ENCODE data around the gene LITAFD.
A peak's percentile ranks its signal among the peaks of the same experiment; 100 is the strongest.
"Not testable (repeated sequence)": the region's sequence is repeated elsewhere in the genome, so short reads cannot be mapped to it uniquely, and the experiment has no call there.

Gene LITAFD

DNA sequence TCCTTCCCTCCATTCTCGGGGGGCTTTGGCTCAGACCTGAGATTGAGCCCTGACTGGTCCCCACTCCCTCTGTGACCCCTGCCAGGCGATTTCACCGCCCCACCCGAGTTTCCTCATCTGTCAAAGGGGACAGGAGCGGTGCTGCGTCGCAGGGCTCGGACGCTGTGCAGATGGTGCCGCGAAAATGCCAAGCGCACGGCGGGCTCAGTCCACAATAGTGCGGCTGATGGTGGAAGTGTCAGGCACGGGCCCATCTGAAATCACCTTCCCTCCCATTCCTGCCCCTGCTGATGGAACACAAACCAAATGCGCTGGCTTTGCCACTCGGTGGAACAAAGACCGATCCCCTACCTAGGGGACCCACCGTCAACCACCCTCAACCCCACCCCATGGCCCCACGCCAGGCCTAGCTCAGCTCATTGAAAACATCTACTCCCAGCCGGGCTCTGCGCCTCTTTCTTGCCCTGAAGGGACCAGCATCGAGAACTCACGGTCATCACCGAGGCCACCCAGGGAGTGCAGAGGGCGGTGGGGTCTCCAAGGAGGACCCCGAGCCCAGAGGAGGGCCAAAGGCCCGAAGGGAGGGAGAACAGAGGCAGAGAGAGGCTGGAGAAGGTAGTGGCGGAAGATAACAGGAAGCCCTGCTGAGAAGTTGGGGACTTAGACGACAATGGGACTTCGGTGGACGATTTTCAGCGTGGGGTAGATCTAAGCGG lies 14.8 kb upstream of the LITAFD start:
- FAIRE-seq (no peak), DNase-seq (ENCODE audit: insufficient read length) (no peak)
- TF ChIP-seq TAF1 (IDR thresholded peaks at IDR 0.05; ENCODE audit: borderline replicate concordance, low read depth, low read length) (no peak), POLR2A (IDR thresholded peaks at IDR 0.05; ENCODE audit: low read depth, low read length) (peak; percentile 24; the same call in 1 of the 2 replicates)

DNA sequence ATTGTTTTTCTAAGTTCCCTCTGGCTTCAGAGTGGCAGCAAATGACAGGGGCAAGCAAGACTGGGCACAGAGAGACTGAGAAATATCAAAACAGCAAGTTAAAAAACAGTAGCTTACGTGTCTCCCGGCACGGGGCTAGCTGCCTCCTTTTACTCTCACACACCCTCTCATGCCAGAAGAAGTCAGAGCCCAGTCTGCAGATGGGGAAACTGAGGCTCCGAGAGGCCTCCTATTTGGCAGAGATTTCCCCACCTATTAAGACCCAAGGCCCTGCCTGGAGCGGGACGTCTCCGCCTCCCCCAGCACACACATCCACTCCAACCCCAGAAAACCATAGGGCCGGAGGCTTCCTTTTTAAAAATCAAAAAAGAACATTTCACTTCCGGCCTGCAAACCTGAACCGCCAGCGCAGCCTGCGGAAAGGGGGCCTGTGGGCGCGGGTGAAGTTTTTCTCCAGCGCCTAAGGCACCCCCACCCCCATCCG lies 14.2 kb upstream of the LITAFD start:
- no peak for FAIRE-seq
- TF ChIP-seq POLR2AphosphoS5 (IDR thresholded peaks at IDR 0.05; ENCODE audit: low read depth, low read length) (no peak), POLR2A (IDR thresholded peaks at IDR 0.05; ENCODE audit: low read depth, low read length) (no peak), TAF1 (IDR thresholded peaks at IDR 0.05; ENCODE audit: borderline replicate concordance, low read depth, low read length) (no peak)
- DNase-seq (ENCODE audit: insufficient read length), result no peak

DNA sequence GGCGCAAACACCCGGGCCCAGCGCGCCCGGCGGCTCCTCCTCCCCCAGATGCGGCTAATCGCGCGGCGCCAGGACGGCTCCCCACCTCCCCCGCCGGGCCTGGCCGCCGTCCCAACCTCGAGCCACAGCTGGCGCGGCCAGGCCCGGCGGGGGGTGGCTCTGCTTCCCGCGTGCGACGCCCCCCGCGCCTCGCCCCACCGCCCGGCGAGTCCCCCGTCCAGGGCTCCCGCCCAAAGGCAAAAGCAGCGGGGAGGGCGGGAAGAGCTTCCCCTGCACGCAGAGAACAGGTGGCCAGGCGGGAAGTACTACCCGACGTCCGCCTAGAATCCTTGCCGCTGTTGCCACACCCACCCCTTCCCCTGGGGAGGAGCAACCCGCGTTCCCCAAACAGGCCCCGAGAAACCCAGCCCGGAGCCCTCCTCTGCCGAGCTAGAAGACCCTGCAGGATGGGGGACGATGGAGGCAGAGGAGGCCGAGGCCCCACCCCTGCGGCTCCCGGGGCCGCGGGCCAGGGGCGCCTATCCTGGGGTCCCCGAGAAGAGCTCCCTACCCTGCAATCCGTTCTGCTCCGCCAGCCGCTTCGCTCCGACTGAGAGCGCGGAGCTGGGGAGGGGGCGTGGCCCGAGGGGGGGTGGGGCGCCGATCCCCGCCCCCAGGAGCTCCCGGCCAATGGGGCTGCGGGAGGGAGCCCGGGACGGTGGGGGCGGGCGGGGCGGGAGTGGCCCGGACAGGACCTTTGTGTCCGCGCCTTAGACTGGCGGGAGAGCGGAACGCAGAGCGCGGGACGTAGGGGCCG lies 13.5 kb upstream of the LITAFD start, which contains the start of gene CARHSP1:
Gene CARHSP1 (minus strand): TSS at position 591 of the 796 bp plus-strand sequence. CDS start 9,678 bp downstream, outside the sequence.
- peak; percentile 94 for DNase-seq (ENCODE audit: insufficient read length)
- FAIRE-seq, result peak; percentile 69
- TF ChIP-seq POLR2A (IDR thresholded peaks at IDR 0.05; ENCODE audit: low read depth, low read length) (peak; percentile 84), TAF1 (IDR thresholded peaks at IDR 0.05; ENCODE audit: borderline replicate concordance, low read depth, low read length) (peak; percentile 92), POLR2AphosphoS5 (IDR thresholded peaks at IDR 0.05; ENCODE audit: low read depth, low read length) (peak; percentile 73)

DNA sequence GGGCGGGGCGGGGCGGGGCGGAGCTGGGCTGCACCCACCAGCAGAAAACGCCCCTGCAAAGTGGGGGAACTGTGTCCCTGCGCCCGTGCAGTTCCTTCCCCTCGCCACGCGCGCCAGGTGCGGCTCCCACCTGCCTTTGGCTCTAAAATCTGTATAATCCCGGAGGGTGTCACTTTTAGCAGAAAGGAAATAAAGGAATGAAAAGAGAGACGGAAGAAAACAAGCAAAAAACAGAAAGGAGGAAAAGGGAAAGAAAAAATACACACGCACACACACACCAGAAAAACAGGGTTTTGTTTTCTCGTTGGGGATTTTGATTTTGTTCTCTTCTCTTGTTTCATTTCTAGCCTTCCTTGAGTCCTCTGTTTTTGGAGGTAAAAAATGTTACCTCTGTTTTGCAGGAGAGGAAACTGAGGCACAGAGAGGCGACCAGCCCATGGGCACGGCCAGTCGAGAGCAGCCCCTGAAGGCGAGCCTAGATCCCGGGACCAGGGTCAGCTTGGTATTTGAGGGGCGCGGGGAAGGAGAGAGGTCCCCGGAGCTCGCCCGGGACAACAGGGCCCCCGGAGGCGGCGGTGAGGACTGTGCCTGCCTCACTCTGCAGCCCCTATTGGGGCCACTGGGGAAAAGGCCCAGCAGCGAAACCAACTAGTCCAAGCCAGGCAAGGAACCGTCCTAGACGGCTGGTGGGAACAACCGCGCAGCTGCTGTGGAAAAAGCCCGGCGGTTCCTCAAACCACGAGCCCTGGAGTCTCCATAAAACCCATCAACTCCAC lies 12.8 kb upstream of the LITAFD start:
- no peak for DNase-seq (ENCODE audit: insufficient read length)
- no peak for FAIRE-seq
- TF ChIP-seq TAF1 (IDR thresholded peaks at IDR 0.05; ENCODE audit: borderline replicate concordance, low read depth, low read length), result no peak
- peak; percentile 39; the same call in 1 of the 2 replicates for TF ChIP-seq POLR2A (IDR thresholded peaks at IDR 0.05; ENCODE audit: low read depth, low read length)
- TF ChIP-seq POLR2AphosphoS5 (IDR thresholded peaks at IDR 0.05; ENCODE audit: low read depth, low read length), result 0 out of 2 replicates have a peak, but pooled peaks have one; percentile 7

DNA sequence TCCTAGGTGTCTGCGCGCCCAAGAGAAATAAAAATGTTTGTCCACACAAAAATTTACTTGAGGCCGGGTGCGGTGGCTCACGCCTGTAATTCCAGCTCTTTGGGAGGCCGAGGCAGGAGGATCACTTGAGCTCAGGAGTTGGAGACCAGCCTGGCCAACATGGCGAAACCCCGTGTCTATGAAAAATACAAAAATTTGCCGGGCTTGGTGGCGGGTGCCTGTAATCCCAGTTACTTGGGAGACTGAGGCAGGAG lies 12.2 kb upstream of the LITAFD start:
- not testable (repeated sequence) for FAIRE-seq; DNase-seq (ENCODE audit: insufficient read length)

DNA sequence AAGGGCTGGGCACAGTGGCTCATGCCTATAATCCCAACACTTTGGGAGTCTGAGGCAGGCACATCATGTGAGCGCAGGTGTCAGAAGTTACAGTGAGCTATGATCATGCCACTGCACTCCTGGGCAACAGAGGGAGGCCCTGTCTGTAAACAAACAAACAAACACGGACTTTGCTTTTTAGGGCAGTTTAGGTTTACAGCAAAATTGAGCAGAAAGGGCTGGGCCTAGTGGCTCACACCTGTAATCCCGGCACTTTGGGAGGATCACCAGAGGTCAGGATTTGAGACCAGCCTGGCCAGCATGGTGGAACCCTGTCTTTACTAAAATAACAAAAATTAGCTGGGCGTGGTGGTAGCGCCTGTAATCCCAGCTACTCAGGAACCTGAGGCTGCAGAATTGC lies 10.1 kb upstream of the LITAFD start:
- DNase-seq (ENCODE audit: insufficient read length), result no peak
- TF ChIP-seq POLR2A (IDR thresholded peaks at IDR 0.05; ENCODE audit: low read depth, low read length), result no peak
- TF ChIP-seq POLR2AphosphoS5 (IDR thresholded peaks at IDR 0.05; ENCODE audit: low read depth, low read length), result no peak
- no peak for TF ChIP-seq TAF1 (IDR thresholded peaks at IDR 0.05; ENCODE audit: borderline replicate concordance, low read depth, low read length)
- FAIRE-seq, result no peak

DNA sequence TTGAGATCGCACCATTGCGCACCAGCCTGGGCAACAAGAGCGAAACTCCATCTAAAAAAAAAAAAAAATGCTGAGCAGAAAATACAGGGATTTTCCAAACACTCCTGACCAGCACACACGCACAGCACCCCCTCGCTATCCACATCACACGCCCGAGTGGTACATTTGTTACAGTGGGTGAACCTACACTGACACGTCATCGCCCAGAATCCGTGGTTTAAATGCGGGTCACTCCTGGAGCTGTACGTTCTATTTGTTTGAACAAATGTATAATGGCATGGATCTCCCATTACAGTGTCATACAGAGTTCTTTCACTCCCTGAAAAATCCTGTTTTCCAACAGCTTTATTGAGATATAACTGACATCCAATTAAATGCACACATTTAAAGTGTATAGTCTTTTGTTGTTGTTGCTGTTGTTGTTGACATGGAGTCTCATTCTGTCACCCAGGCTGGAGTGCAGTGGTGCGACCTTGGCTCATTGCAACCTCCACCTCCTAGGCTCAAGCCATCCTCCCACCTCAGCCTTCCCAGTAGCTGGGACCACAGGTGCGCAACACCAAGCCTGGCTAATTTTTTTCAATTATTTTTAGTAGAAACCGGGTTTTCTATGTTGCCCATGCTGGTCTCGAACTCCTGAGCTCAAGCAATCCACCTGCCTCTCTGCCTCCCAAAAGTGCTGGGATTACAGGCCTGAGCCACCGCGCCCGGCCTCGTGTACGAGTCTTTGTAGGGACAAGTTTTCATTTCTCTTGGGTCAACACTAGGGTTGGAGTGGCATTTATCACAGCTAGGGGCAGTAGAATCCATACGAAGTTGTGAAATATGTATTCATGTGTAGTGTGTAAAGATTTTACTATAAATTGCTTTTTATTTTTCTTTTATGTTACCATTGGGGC lies 8.9 kb upstream of the LITAFD start:
- TF ChIP-seq POLR2A (IDR thresholded peaks at IDR 0.05; ENCODE audit: low read depth, low read length), result no peak
- TF ChIP-seq TAF1 (IDR thresholded peaks at IDR 0.05; ENCODE audit: borderline replicate concordance, low read depth, low read length), result no peak
- no peak for TF ChIP-seq POLR2AphosphoS5 (IDR thresholded peaks at IDR 0.05; ENCODE audit: low read depth, low read length)
- FAIRE-seq, result no peak
- DNase-seq (ENCODE audit: insufficient read length), result no peak

DNA sequence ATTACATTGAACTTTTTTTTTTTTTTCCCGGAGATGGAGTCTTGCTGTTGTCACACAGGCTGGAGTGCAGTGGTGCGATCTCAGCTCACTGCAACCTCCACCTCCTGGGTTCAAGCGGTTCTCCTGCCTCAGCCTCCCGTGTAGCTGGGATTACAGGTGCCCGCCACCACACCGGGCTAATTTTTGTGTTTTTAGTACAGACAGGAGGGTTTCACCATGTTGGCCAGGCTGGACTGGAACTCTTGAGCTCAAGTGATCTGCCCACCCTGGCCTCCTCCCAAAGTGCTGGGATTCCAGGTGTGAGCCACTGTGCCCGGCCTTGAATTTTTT lies 8.3 kb upstream of the LITAFD start:
- not testable (repeated sequence) for FAIRE-seq; DNase-seq (ENCODE audit: insufficient read length)

DNA sequence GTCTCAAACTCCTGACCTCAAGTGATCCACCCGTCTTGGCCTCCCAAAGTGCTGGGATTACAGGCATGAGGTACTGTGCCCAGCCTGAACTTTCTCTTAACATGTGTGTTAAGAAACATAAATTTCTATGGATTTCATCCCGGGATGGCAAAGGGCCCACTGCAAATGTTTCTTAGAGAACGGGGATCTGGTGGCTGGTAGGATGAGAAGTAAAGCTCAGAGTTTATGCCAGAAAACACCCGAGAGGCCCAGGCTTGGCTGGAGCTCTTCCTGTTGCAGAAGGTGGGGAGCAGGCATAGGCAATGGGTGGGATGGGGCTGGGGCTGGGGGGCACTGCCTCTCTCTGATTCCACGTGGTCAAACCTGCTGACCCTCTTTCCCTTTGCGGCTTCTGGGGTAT lies 7.8 kb upstream of the LITAFD start:
- no peak for TF ChIP-seq POLR2A (IDR thresholded peaks at IDR 0.05; ENCODE audit: low read depth, low read length)
- TF ChIP-seq TAF1 (IDR thresholded peaks at IDR 0.05; ENCODE audit: borderline replicate concordance, low read depth, low read length), result no peak
- TF ChIP-seq POLR2AphosphoS5 (IDR thresholded peaks at IDR 0.05; ENCODE audit: low read depth, low read length), result no peak
- DNase-seq (ENCODE audit: insufficient read length) (no peak), FAIRE-seq (no peak)

DNA sequence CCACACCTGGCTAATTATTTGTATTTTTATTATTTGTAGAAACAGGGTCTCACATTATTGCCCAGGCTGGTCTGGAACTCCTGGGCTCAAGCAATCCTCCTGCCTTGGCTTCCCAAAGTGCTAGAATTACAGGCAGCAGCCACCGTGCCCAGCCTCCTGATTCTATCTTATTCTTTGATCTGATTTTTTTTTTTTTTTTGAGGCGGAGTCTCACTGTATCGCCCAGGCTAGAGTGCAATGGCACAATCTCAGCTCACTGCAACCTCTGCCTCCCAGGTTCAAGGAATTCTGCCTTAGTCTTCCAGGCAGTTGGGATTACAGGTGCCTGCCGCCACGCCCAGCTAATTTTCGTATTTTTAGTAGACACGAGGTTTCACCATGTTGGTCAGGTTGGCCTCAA lies 6.8 kb upstream of the LITAFD start:
- not testable (repeated sequence) for FAIRE-seq; DNase-seq (ENCODE audit: insufficient read length)

DNA sequence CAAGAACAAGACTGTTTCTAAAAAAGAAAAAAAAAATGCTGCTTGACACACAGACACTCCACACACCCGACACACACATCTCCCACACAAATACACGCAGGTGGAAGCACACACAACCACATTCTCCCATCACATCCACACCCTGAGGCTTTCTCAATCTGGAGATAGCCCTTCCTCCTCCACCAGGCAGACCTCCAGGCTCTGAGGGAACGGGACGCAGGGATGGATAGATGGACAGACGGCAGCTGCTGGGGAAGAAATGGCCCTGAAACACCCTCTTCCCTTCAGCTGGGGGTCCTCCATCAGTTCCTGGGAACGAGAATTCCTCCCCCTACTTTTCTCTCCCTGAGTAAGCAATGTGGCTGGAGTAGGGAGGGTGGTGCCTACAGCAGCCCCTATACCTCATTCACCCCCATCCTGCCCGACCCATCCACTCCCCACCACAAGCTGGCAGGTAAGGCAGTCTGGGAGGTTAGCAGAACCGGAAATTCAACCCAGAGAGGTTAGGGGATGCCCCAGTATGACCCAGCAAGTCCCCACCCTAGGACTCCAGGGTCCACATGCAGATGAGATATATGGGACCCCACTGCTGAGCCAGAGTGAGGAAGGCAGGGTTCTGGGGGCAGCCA lies 4.1 kb upstream of the LITAFD start:
- FAIRE-seq (no peak), DNase-seq (ENCODE audit: insufficient read length) (no peak)
- TF ChIP-seq POLR2A (IDR thresholded peaks at IDR 0.05; ENCODE audit: low read depth, low read length) (no peak), TAF1 (IDR thresholded peaks at IDR 0.05; ENCODE audit: borderline replicate concordance, low read depth, low read length) (no peak), POLR2AphosphoS5 (IDR thresholded peaks at IDR 0.05; ENCODE audit: low read depth, low read length) (no peak)
